ENCODE measurements around the gene CAV2.

Gene CAV2

GRCh38 chr7:116547347-116547746 is 47.8 kb downstream of the CAV2 start:
- no peaks in the 10 kb centered on the region for H3K27me3 ChIP-seq (ENCODE audit: control insufficient read depth in 1 of 2, insufficient read depth in 1 of 2, low read length in 2 of 2)
- H3K4me3 ChIP-seq (ENCODE audit: insufficient read depth in 1 of 2, low read depth in 1 of 2, low read length in 2 of 2), result no peak overlapping the region
- peaks cover 7 to 93% of the 10 kb centered on the region in 2 experiments for H3K36me3 ChIP-seq (ENCODE audit: control insufficient read depth in 1 of 2, insufficient read depth in 2 of 2, low read depth in 1 of 2, low read length in 2 of 2)
- DNase-seq, result peak; percentile 78
- H3K4ac ChIP-seq (ENCODE audit: low read depth in 1 of 2, low read length in 2 of 2), result no peak overlapping the region
- no peak overlapping the region for H3K4me2 ChIP-seq (ENCODE audit: low read length, poor library complexity, severe bottlenecking)
- WGBS, result 42% methylated on average over 2 of the region's 2 CpGs
- no peaks in the 10 kb centered on the region for H3K9me3 ChIP-seq (ENCODE audit: control insufficient read depth, low read length)
- no peak overlapping the region for H2AK5ac ChIP-seq (ENCODE audit: low read length, severe bottlenecking)
- H2BK15ac ChIP-seq (ENCODE audit: low read depth, poor library complexity, severe bottlenecking), result no peak overlapping the region
- H3K27ac ChIP-seq (ENCODE audit: low read length, poor library complexity, severe bottlenecking), result peak overlapping the region; percentile 69
- no peak overlapping the region for H4K8ac ChIP-seq (ENCODE audit: low read length)
- H3K14ac ChIP-seq (ENCODE audit: low read length in 2 of 2), result no peak overlapping the region
- H3K23ac ChIP-seq (ENCODE audit: low read length in 2 of 2), result no peak overlapping the region
- H2BK5ac ChIP-seq (ENCODE audit: low read depth, low read length, poor library complexity, severe bottlenecking), result no peak overlapping the region
- H3K4me1 ChIP-seq (ENCODE audit: control insufficient read depth, insufficient read depth, low read depth, low read length), result peaks cover 5% of the 10 kb centered on the region
- no peak overlapping the region for H2BK12ac ChIP-seq (ENCODE audit: low read length in 2 of 2)
- H3K9ac ChIP-seq (ENCODE audit: low read length), result peak overlapping the region; percentile 58
- H2BK120ac ChIP-seq (ENCODE audit: low read depth, low read length), result no peak overlapping the region
- H3K79me1 ChIP-seq (replicated peaks; ENCODE audit: low read length, poor library complexity, severe bottlenecking), result peaks cover 26% of the 10 kb centered on the region
- H4K91ac ChIP-seq (ENCODE audit: low read length), result no peak overlapping the region
- H2AFZ ChIP-seq (ENCODE audit: low read depth, low read length), result no peak overlapping the region
- H3K18ac ChIP-seq (ENCODE audit: low read depth in 1 of 2, low read length in 2 of 2), result no peak overlapping the region

GRCh38 chr7:116548506-116548905 is 49.0 kb downstream of the CAV2 start:
- no peak overlapping the region for H2BK12ac ChIP-seq (ENCODE audit: low read length in 2 of 2)
- no peak overlapping the region for H3K18ac ChIP-seq (ENCODE audit: low read depth in 1 of 2, low read length in 2 of 2)
- DNase-seq, result no peak
- no peak overlapping the region for H2BK5ac ChIP-seq (ENCODE audit: low read depth, low read length, poor library complexity, severe bottlenecking)
- peak overlapping the region; percentile 58 for H3K9ac ChIP-seq (ENCODE audit: low read length)
- WGBS, result 94% methylated on average over 3 of the region's 3 CpGs
- H3K4ac ChIP-seq (ENCODE audit: low read depth in 1 of 2, low read length in 2 of 2), result peak overlapping the region in 1 of 2 experiments; percentile 13
- H2BK120ac ChIP-seq (ENCODE audit: low read depth, low read length), result no peak overlapping the region
- H3K4me2 ChIP-seq (ENCODE audit: low read length, poor library complexity, severe bottlenecking), result no peak overlapping the region
- H4K8ac ChIP-seq (ENCODE audit: low read length), result no peak overlapping the region
- peaks cover 3% of the 10 kb centered on the region for H3K4me1 ChIP-seq (ENCODE audit: control insufficient read depth, insufficient read depth, low read depth, low read length)
- H3K9me3 ChIP-seq (ENCODE audit: control insufficient read depth, low read length), result no peaks in the 10 kb centered on the region
- H2AK5ac ChIP-seq (ENCODE audit: low read length, severe bottlenecking), result no peak overlapping the region
- no peak overlapping the region for H4K91ac ChIP-seq (ENCODE audit: low read length)
- peaks cover 7 to 93% of the 10 kb centered on the region in 2 experiments for H3K36me3 ChIP-seq (ENCODE audit: control insufficient read depth in 1 of 2, insufficient read depth in 2 of 2, low read depth in 1 of 2, low read length in 2 of 2)
- no peak overlapping the region for H3K27ac ChIP-seq (ENCODE audit: low read length, poor library complexity, severe bottlenecking)
- no peaks in the 10 kb centered on the region for H3K27me3 ChIP-seq (ENCODE audit: control insufficient read depth in 1 of 2, insufficient read depth in 1 of 2, low read length in 2 of 2)
- no peak overlapping the region for H3K23ac ChIP-seq (ENCODE audit: low read length in 2 of 2)
- H3K14ac ChIP-seq (ENCODE audit: low read length in 2 of 2), result no peak overlapping the region
- H3K79me1 ChIP-seq (replicated peaks; ENCODE audit: low read length, poor library complexity, severe bottlenecking), result peaks cover 26% of the 10 kb centered on the region
- H2BK15ac ChIP-seq (ENCODE audit: low read depth, poor library complexity, severe bottlenecking), result no peak overlapping the region
- H2AFZ ChIP-seq (ENCODE audit: low read depth, low read length), result no peak overlapping the region
- H3K4me3 ChIP-seq (ENCODE audit: insufficient read depth in 1 of 2, low read depth in 1 of 2, low read length in 2 of 2), result no peak overlapping the region

GRCh38 chr7:116549370-116549769 is 49.8 kb downstream of the CAV2 start:
- Histone ChIP-seq H2BK120ac (ENCODE audit: low read depth, low read length) (no peak overlapping the region), H3K23ac (ENCODE audit: low read length in 2 of 2) (no peak overlapping the region), H2BK12ac (ENCODE audit: low read length in 2 of 2) (no peak overlapping the region), H2AK5ac (ENCODE audit: low read length, severe bottlenecking) (no peak overlapping the region), H2AFZ (ENCODE audit: low read depth, low read length) (no peak overlapping the region), H2BK15ac (ENCODE audit: low read depth, poor library complexity, severe bottlenecking) (no peak overlapping the region), H4K91ac (ENCODE audit: low read length) (no peak overlapping the region), H3K18ac (ENCODE audit: low read depth in 1 of 2, low read length in 2 of 2) (no peak overlapping the region), H3K9me3 (ENCODE audit: control insufficient read depth, low read length) (no peaks in the 10 kb centered on the region), H3K36me3 (ENCODE audit: control insufficient read depth in 1 of 2, insufficient read depth in 2 of 2, low read depth in 1 of 2, low read length in 2 of 2) (peaks cover 7 to 93% of the 10 kb centered on the region in 2 experiments), H4K8ac (ENCODE audit: low read length) (no peak overlapping the region), H3K27ac (ENCODE audit: low read length, poor library complexity, severe bottlenecking) (no peak overlapping the region), H3K4ac (ENCODE audit: low read depth in 1 of 2, low read length in 2 of 2) (no peak overlapping the region), H3K27me3 (ENCODE audit: control insufficient read depth in 1 of 2, insufficient read depth in 1 of 2, low read length in 2 of 2) (no peaks in the 10 kb centered on the region), H3K4me2 (ENCODE audit: low read length, poor library complexity, severe bottlenecking) (no peak overlapping the region), H3K79me1 (replicated peaks; ENCODE audit: low read length, poor library complexity, severe bottlenecking) (peaks cover 29% of the 10 kb centered on the region), H3K9ac (ENCODE audit: low read length) (no peak overlapping the region), H3K14ac (ENCODE audit: low read length in 2 of 2) (no peak overlapping the region), H3K4me3 (ENCODE audit: insufficient read depth in 1 of 2, low read depth in 1 of 2, low read length in 2 of 2) (no peak overlapping the region), H3K4me1 (ENCODE audit: control insufficient read depth, insufficient read depth, low read depth, low read length) (peaks cover 3% of the 10 kb centered on the region), H2BK5ac (ENCODE audit: low read depth, low read length, poor library complexity, severe bottlenecking) (no peak overlapping the region)
- no peak for DNase-seq

GRCh38 chr7:116551692-116552091 is 52.2 kb downstream of the CAV2 start:
- Histone ChIP-seq H3K4me3 (ENCODE audit: insufficient read depth in 1 of 2, low read depth in 1 of 2, low read length in 2 of 2) (no peak overlapping the region), H3K4me1 (ENCODE audit: control insufficient read depth, insufficient read depth, low read depth, low read length) (peaks cover 1% of the 10 kb centered on the region), H3K79me1 (replicated peaks; ENCODE audit: low read length, poor library complexity, severe bottlenecking) (peaks cover 22% of the 10 kb centered on the region), H2AFZ (ENCODE audit: low read depth, low read length) (no peak overlapping the region), H2AK5ac (ENCODE audit: low read length, severe bottlenecking) (no peak overlapping the region), H2BK15ac (ENCODE audit: low read depth, poor library complexity, severe bottlenecking) (no peak overlapping the region), H2BK12ac (ENCODE audit: low read length in 2 of 2) (peak overlapping the region in 1 of 2 experiments; percentile 57), H3K9me3 (ENCODE audit: control insufficient read depth, low read length) (no peaks in the 10 kb centered on the region), H3K23ac (ENCODE audit: low read length in 2 of 2) (no peak overlapping the region), H2BK120ac (ENCODE audit: low read depth, low read length) (no peak overlapping the region), H2BK5ac (ENCODE audit: low read depth, low read length, poor library complexity, severe bottlenecking) (no peak overlapping the region), H3K27me3 (ENCODE audit: control insufficient read depth in 1 of 2, insufficient read depth in 1 of 2, low read length in 2 of 2) (no peaks in the 10 kb centered on the region), H4K8ac (ENCODE audit: low read length) (no peak overlapping the region), H4K91ac (ENCODE audit: low read length) (no peak overlapping the region), H3K4ac (ENCODE audit: low read depth in 1 of 2, low read length in 2 of 2) (no peak overlapping the region), H3K4me2 (ENCODE audit: low read length, poor library complexity, severe bottlenecking) (no peak overlapping the region), H3K27ac (ENCODE audit: low read length, poor library complexity, severe bottlenecking) (no peak overlapping the region), H3K36me3 (ENCODE audit: control insufficient read depth in 1 of 2, insufficient read depth in 2 of 2, low read depth in 1 of 2, low read length in 2 of 2) (peaks cover 3 to 88% of the 10 kb centered on the region in 2 experiments), H3K18ac (ENCODE audit: low read depth in 1 of 2, low read length in 2 of 2) (no peak overlapping the region), H3K9ac (ENCODE audit: low read length) (no peak overlapping the region), H3K14ac (ENCODE audit: low read length in 2 of 2) (no peak overlapping the region)
- 88% methylated on average over 5 of the region's 5 CpGs for WGBS
- DNase-seq, result no peak
